Measurements from ENCODE around the gene KLK14. TPM values are rescaled to one million over a fixed set of nuclear protein-coding genes. Genes with fewer than 3 reads are reported as not detected.

Gene KLK14
- total RNA-seq, 2 experiments from 2014 or later = 0.57 TPM; not detected in 1

DNA sequence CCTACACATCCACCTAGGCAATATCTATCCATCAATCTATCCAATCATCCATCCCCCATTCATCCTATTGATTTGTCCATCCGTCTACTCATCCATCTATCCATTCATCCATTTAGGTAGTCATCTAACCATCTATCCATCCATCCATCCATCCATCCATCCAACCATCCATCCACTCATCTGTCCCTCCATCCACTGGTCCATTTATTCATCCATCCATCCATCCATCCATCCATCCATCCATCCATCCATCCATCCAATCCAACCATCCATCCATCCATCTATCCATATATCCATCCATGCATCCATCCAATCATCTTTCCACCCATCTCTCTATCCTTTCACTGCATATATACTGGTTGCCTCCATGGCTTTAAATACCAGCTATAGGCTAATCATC is 21.7 kb downstream of the KLK14 start:
- H3K4me3 Mint-ChIP-seq = no peak overlapping the region
- H3K4me1 Mint-ChIP-seq (ENCODE audit: low read depth) = no peaks in the 10 kb centered on the region
- H3K36me3 Mint-ChIP-seq (ENCODE audit: low read depth) = no peaks in the 10 kb centered on the region
- POLR2A ChIA-PET = no interaction called here
- DNase-seq = no peak
- ATAC-seq = no peak
- no peaks in the 10 kb centered on the region for H3K9me3 Mint-ChIP-seq (ENCODE audit: insufficient read depth)
- H3K27ac Mint-ChIP-seq = no peak overlapping the region
- H3K27me3 Mint-ChIP-seq (ENCODE audit: low read depth) = peaks cover 33% of the 10 kb centered on the region
- CTCF ChIA-PET = no interaction called here

DNA sequence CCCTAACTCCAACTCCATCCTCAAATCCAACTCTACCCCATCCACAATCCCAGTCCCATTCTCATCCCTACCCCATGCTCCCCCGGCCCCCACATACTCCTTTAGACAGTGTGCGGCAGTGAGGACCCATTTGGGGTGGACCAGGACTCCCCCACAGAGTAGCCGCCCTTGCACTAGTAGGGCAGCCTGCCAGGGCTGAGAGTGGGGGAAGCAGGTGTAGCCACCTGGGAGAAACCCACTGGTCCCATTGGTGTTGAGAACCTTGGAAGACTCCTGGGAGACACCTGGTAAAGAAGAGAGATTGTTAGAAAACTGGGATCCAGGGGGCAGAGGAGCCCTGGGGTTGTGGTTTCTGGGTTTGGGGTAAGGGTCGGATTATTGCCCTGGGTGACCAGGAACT is 22.4 kb downstream of the KLK14 start:
- ATAC-seq (no peak), DNase-seq (no peak)
- CTCF ChIA-PET = no interaction called here
- Mint-ChIP-seq H3K4me1 (ENCODE audit: low read depth) (no peaks in the 10 kb centered on the region), H3K27me3 (ENCODE audit: low read depth) (peaks cover 31% of the 10 kb centered on the region), H3K4me3 (no peak overlapping the region), H3K36me3 (ENCODE audit: low read depth) (no peaks in the 10 kb centered on the region), H3K9me3 (ENCODE audit: insufficient read depth) (no peaks in the 10 kb centered on the region), H3K27ac (no peak overlapping the region)
- POLR2A ChIA-PET = no interaction called here

DNA sequence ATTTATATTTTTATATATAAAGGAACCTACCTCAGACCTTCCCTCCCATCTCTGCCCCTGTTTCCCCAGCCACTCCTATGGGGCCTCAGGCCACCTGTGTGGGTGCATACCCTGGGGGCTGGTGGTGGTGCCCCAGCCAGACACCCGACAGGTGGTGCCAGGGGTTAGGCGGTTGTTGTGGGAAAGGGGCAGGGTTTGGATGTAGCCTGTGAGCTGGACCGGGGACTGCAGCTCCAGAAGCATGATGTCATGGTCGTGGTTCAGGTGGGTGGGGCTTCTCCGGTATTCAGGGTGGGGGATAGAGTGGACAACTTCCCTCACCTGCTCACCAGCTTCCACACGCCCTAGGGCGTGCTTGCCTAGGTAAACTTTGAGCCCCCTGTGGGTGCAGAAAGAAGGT is 23.0 kb downstream of the KLK14 start:
- ChIA-PET POLR2A (no interaction called here), CTCF (no interaction called here)
- Mint-ChIP-seq H3K36me3 (ENCODE audit: low read depth) (no peaks in the 10 kb centered on the region), H3K4me3 (no peak overlapping the region), H3K9me3 (ENCODE audit: insufficient read depth) (no peaks in the 10 kb centered on the region), H3K27ac (no peak overlapping the region), H3K4me1 (ENCODE audit: low read depth) (no peaks in the 10 kb centered on the region), H3K27me3 (ENCODE audit: low read depth) (peaks cover 28% of the 10 kb centered on the region)
- no peak for ATAC-seq
- no peak for DNase-seq

DNA sequence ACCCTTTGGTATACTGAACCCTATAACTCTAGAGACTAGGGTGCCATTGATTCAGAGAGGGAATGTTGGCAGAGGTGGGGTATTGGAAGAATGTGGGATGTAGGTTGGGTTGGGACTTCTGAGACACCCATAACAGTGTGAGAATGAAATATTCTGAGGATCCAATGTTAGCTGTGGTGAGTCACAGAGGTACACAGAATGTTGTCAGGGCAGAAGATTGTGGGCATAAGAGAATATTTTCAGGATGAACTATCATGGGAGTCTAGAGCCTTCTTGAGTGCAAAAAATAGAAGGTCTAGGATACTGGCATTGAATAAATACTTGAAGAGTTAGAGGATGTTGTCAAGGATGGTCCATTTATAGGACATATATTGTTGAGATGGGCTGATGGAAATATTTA is 26.8 kb downstream of the KLK14 start:
- Mint-ChIP-seq H3K27ac (no peak overlapping the region), H3K27me3 (ENCODE audit: low read depth) (peaks cover 25% of the 10 kb centered on the region), H3K9me3 (ENCODE audit: insufficient read depth) (no peaks in the 10 kb centered on the region), H3K4me3 (no peak overlapping the region), H3K4me1 (ENCODE audit: low read depth) (no peaks in the 10 kb centered on the region), H3K36me3 (ENCODE audit: low read depth) (no peaks in the 10 kb centered on the region)
- CTCF ChIA-PET = no interaction called here
- POLR2A ChIA-PET = no interaction called here
- no peak for DNase-seq
- no peak for ATAC-seq

DNA sequence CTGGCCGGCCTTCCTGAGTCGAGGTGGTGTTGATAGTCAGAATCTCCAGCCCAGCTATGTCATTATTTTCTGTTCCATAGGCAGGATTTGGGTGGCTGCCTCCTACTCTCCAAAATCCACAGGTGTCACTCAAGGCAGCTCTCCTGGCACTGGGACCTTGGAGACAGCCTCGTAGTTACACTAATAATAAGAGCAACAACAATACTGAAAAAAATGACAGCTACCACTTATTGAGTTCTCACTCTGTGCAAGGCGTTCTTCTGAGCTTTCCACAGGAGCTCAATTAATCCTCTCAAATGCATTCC is 35.7 kb downstream of the KLK14 start:
- ChIA-PET POLR2A (no interaction called here), CTCF (no interaction called here)
- H3K36me3 Mint-ChIP-seq (ENCODE audit: low read depth) = no peaks in the 10 kb centered on the region
- ATAC-seq (no peak), DNase-seq (no peak)
- H3K27ac Mint-ChIP-seq = no peak overlapping the region
- no peaks in the 10 kb centered on the region for H3K4me1 Mint-ChIP-seq (ENCODE audit: low read depth)
- no peak overlapping the region for H3K4me3 Mint-ChIP-seq
- H3K27me3 Mint-ChIP-seq (ENCODE audit: low read depth) = peaks cover 16% of the 10 kb centered on the region
- H3K9me3 Mint-ChIP-seq (ENCODE audit: insufficient read depth) = no peaks in the 10 kb centered on the region

DNA sequence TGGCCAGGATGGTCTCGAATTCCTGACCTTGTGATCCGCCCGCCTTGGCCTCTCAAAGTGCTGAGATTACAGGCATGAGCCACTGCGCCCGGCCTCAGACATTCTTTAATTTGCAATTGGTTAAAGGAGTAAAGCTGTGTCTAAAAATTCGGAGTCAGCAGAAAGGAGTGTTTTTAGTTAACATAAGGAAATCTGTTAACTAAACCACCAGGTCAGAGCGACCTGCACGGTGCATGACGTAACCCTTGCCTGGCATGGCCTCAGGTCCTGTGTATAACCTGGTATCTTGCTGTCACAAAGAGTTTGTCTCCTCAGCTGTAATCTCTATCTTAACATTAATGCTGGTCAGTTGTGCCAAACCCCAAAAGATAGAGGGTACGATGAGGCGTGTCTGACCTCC is 38.4 kb downstream of the KLK14 start:
- no peak overlapping the region for H3K4me3 Mint-ChIP-seq
- peaks cover 14% of the 10 kb centered on the region for H3K27me3 Mint-ChIP-seq (ENCODE audit: low read depth)
- POLR2A ChIA-PET = no interaction called here
- CTCF ChIA-PET = no interaction called here
- H3K36me3 Mint-ChIP-seq (ENCODE audit: low read depth) = no peaks in the 10 kb centered on the region
- no peak overlapping the region for H3K27ac Mint-ChIP-seq
- no peak for DNase-seq
- no peaks in the 10 kb centered on the region for H3K4me1 Mint-ChIP-seq (ENCODE audit: low read depth)
- ATAC-seq = no peak
- H3K9me3 Mint-ChIP-seq (ENCODE audit: insufficient read depth) = no peaks in the 10 kb centered on the region

DNA sequence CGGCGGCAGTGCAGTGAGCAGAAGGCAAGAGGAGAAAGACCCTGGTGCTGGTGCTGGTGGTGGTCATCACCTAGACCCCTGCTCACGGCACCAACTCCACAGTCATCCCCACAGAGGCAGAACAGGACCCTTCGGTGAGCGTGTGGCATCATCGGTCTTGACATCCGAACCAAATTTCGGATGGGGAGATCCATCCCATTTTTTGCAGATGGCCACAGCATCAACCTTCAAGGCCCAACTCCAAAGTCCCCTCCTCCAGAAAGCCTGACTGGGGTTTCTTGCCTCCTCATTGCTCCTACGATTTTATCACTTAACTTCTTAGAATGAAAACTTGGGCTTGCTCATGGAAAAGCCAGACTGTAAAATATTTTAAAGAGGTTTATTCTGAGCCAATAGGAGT is 39.2 kb downstream of the KLK14 start:
- no peak for ATAC-seq
- ChIA-PET CTCF (no interaction called here), POLR2A (interaction anchor here (0.6 kb wide), 1 partner anchor 41 kb away, joined by 3 read pairs; no protein-coding TSS in a partner anchor)
- H3K9me3 Mint-ChIP-seq (ENCODE audit: insufficient read depth) = no peaks in the 10 kb centered on the region
- no peak for DNase-seq
- H3K27me3 Mint-ChIP-seq (ENCODE audit: low read depth) = peaks cover 14% of the 10 kb centered on the region
- H3K4me3 Mint-ChIP-seq = no peak overlapping the region
- no peaks in the 10 kb centered on the region for H3K4me1 Mint-ChIP-seq (ENCODE audit: low read depth)
- no peaks in the 10 kb centered on the region for H3K36me3 Mint-ChIP-seq (ENCODE audit: low read depth)
- no peak overlapping the region for H3K27ac Mint-ChIP-seq

DNA sequence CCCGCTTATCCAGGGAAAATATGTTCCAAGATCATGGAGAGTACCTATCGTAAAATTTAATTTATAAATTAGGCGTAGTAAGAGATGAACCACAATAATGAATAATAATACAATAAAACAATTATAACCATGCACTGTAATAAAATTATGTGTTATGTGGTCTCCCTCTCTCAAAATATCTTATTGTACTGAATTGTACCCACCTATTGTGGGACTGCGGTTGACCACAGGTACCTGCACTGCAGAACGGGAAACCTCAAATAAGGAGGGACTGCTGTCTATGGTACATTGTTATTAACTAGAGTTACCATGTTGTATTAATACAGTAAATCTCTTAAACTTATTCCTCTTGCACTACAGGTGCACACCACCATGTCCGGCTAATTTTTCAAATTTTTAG is 42.5 kb downstream of the KLK14 start:
- no peaks in the 10 kb centered on the region for H3K36me3 Mint-ChIP-seq (ENCODE audit: low read depth)
- DNase-seq = no peak
- POLR2A ChIA-PET = no interaction called here
- no peak for ATAC-seq
- H3K4me1 Mint-ChIP-seq (ENCODE audit: low read depth) = no peaks in the 10 kb centered on the region
- no peaks in the 10 kb centered on the region for H3K9me3 Mint-ChIP-seq (ENCODE audit: insufficient read depth)
- no peak overlapping the region for H3K27ac Mint-ChIP-seq
- CTCF ChIA-PET = no interaction called here
- peaks cover 4% of the 10 kb centered on the region for H3K27me3 Mint-ChIP-seq (ENCODE audit: low read depth)
- H3K4me3 Mint-ChIP-seq = no peak overlapping the region

DNA sequence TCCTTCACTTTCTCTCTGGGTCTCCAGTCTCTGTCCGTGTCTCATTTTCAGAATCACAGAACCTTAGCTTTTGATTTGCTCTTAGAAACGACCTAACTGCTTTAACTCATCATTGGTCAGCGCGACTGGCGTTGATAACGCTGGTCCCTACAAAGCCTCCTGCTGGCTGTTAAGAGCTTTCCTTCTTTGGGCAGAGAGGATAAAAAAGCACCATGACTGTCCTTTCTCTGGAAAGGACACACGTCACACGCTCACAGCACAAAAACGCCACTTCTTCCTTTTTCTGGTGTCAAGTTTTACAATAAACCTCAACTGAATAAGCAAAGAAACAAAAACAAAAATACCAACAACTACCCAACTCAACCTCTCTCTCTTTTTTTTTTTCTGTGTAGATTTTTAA is 46.2 kb downstream of the KLK14 start:
- H3K4me3 Mint-ChIP-seq = no peak overlapping the region
- no peaks in the 10 kb centered on the region for H3K4me1 Mint-ChIP-seq (ENCODE audit: low read depth)
- H3K27me3 Mint-ChIP-seq (ENCODE audit: low read depth) = peaks cover 7% of the 10 kb centered on the region
- no peak overlapping the region for H3K27ac Mint-ChIP-seq
- ATAC-seq = no peak
- POLR2A ChIA-PET = no interaction called here
- H3K36me3 Mint-ChIP-seq (ENCODE audit: low read depth) = no peaks in the 10 kb centered on the region
- CTCF ChIA-PET = no interaction called here
- H3K9me3 Mint-ChIP-seq (ENCODE audit: insufficient read depth) = no peaks in the 10 kb centered on the region
- DNase-seq = no peak

DNA sequence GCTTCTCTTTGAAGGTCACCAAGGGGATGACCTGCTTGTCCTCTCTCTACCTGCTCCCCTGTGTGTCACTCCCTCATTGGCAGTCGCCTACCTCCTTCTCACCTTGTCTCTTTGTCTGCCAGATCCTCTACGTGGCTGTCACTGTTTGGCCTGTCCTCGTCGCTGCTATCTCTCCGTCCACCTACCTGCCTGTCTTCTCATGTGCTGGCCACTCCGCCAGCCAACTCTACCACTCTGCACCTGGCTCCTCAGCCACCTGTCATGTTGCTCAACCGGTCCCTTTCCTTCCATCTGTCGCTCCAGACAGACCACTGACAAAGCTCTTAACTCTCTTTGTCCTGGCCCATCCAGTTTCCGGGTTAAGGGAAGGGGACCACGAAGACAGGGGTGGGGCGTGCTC is 48.0 kb downstream of the KLK14 start, which contains the start of gene KLK12:
Gene KLK12 (minus strand): TSS at position 299 of the 400 bp plus-strand sequence. CDS start 381 bp downstream, outside the sequence.
- H3K27ac Mint-ChIP-seq = no peak within 1 kb of the TSS
- CTCF ChIA-PET = no interaction called here

DNA sequence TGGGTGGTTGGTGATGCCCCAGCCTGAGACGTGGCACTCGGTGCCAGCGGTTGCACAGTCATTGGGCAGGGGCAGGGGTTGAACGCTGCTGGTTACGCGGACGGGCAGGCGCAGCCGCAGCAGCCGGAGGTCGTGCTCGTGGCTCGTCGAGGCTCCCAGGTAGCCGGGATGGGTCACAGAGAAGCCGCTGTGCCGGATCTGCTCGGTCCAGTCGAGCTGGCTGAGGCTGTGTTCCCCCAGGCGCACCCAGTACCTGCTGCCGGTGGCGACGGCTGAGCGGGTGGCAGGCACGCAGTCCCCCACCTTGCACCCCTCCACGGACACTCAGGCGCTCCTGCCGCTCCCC is 50.8 kb downstream of the KLK14 start:
- no peaks in the 10 kb centered on the region for H3K36me3 Mint-ChIP-seq (ENCODE audit: low read depth)
- peaks cover 10% of the 10 kb centered on the region for H3K27me3 Mint-ChIP-seq (ENCODE audit: low read depth)
- no peak overlapping the region for H3K27ac Mint-ChIP-seq
- no peaks in the 10 kb centered on the region for H3K4me1 Mint-ChIP-seq (ENCODE audit: low read depth)
- H3K9me3 Mint-ChIP-seq (ENCODE audit: insufficient read depth) = no peaks in the 10 kb centered on the region
- ATAC-seq (no peak), DNase-seq (no peak)
- H3K4me3 Mint-ChIP-seq = no peak overlapping the region
- CTCF ChIA-PET = no interaction called here
- POLR2A ChIA-PET = no interaction called here

More for the DNA sequence above, 48.0 kb downstream of the KLK14 start, which contains the start of gene KLK12:
- POLR2A ChIA-PET = no interaction called here
- ATAC-seq (no peak), DNase-seq (no peak)
- Mint-ChIP-seq H3K4me3 (no peak within 1 kb of the TSS), H3K36me3 (ENCODE audit: low read depth) (no peaks in the 10 kb centered on the region), H3K27me3 (ENCODE audit: low read depth) (peaks cover 7% of the 10 kb centered on the region), H3K4me1 (ENCODE audit: low read depth) (no peaks in the 10 kb centered on the region), H3K9me3 (ENCODE audit: insufficient read depth) (no peaks in the 10 kb centered on the region)

DNA sequence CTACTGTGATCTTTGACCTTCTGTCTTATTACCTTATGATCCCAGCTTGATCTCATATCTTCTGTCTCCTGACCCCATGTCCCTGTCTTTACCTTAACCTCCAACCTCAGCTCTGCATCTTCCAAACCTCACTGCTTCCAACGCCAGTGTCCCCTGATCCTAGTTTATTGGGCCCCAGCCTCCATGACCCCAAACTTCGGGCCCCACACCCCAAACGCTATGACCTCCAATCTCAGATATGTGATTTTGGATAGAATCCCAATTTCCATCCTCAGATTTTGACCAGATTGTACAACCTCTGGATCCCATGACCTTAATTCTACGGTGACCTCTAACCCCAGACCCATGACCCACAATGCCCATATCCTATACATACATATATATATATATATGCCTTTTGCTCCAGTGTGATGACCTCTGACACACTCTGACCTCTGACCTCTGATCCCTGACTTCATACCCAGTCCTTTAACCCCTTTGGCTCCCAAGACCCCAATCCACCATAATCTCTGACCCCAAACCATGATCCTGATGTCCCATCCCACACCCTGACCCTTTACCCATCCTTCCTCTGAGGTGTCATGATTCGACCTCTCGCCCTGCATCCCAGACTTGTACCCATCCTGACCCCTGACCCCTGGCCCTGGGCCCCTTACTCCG is 51.3 kb downstream of the KLK14 start:
- H3K36me3 Mint-ChIP-seq (ENCODE audit: low read depth) = no peaks in the 10 kb centered on the region
- no peaks in the 10 kb centered on the region for H3K9me3 Mint-ChIP-seq (ENCODE audit: insufficient read depth)
- ChIA-PET CTCF (no interaction called here), POLR2A (no interaction called here)
- H3K27me3 Mint-ChIP-seq (ENCODE audit: low read depth) = peaks cover 10% of the 10 kb centered on the region
- no peak overlapping the region for H3K4me3 Mint-ChIP-seq
- H3K27ac Mint-ChIP-seq = no peak overlapping the region
- DNase-seq (no peak), ATAC-seq (no peak)
- no peaks in the 10 kb centered on the region for H3K4me1 Mint-ChIP-seq (ENCODE audit: low read depth)

DNA sequence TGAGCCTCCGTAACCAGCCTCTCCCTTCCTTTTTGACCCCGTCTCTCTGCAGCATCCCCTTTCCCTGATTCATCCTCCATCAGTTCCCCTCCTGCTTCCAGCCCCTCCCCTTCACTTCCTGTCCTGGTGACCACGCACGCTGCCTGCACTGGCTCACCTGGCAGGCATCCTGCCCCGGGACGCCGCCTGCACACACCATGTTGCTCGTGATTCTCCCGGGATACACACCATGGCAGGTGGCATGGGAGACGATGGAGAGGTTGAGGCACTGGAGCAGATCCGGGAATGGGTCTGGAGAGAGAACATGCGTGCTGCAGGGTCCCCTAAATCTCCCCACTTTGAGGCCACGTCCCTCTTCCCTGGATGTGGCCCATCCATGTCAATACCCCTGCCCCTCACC is 52.1 kb downstream of the KLK14 start:
- Mint-ChIP-seq H3K27ac (no peak overlapping the region), H3K36me3 (ENCODE audit: low read depth) (no peaks in the 10 kb centered on the region), H3K4me3 (no peak overlapping the region), H3K9me3 (ENCODE audit: insufficient read depth) (no peaks in the 10 kb centered on the region), H3K27me3 (ENCODE audit: low read depth) (peaks cover 8% of the 10 kb centered on the region), H3K4me1 (ENCODE audit: low read depth) (no peaks in the 10 kb centered on the region)
- POLR2A ChIA-PET = no interaction called here
- DNase-seq (no peak), ATAC-seq (no peak)
- CTCF ChIA-PET = no interaction called here
